Upper lobe of left lung (tissue), 6 donors: ENCODE measurements around the gene FAM53A. TPM values are rescaled to one million over a fixed set of nuclear protein-coding genes. Genes with fewer than 3 reads are reported as not detected.

Source experiments
- ATAC-seq, 2 donors: fragments of 200-7000 bp; cut with Tn5 transposase; one replicate each; pipeline ENCODE4 v1.9.1; 2022; ENCODE audit warnings: mild to moderate bottlenecking in 2 of 2, moderate library complexity in 2 of 2; ENCODE audit not compliant: low FRiP score in 2 of 2
- DNase-seq, 2 donors: peaks; one replicate each; pipeline ENCODE4 v3.0.0-alpha.2; 2019 to 2020
- H3K27ac ChIP-seq, 4 donors: fragments of 200-600 bp; sonication (generic); one replicate each; pipeline ENCODE4 v1.5.1; 2016 to 2019
- H3K27me3 ChIP-seq, 4 donors: fragments of 200-600 bp; sonication (generic); one replicate each; pipeline ENCODE4 v1.5.1; 2017 to 2019
- H3K36me3 ChIP-seq, 4 donors: fragments of 200-600 bp; sonication (generic); one replicate each; pipeline ENCODE4 v1.5.1; 2016 to 2019
- H3K4me1 ChIP-seq, 4 donors: fragments of 200-600 bp; sonication (generic); one replicate each; pipeline ENCODE4 v1.5.1; 2018 to 2019
- H3K4me3 ChIP-seq, 4 donors: fragments of 200-600 bp; sonication (generic); one replicate each; pipeline ENCODE4 v1.5.1; 2017 to 2019; ENCODE audit warnings: mild to moderate bottlenecking in 2 of 4, moderate library complexity in 1 of 4
- H3K9me3 ChIP-seq, 4 donors: fragments of 200-600 bp; sonication (generic); one replicate each; pipeline ENCODE4 v1.5.1; 2018 to 2019
- EP300 ChIP-seq, 4 donors: sonication (generic); formaldehyde crosslinking; IDR thresholded peaks; one replicate each; pipeline ENCODE4 v1.5.1; 2017; ENCODE audit warnings: antibody characterized with exemption in 4 of 4, control low read depth in 2 of 4
- POLR2A ChIP-seq, 4 donors: fragments of 450-650 bp; IDR thresholded peaks; one replicate each; pipeline ENCODE4 v1.5.1; 2016 to 2017; ENCODE audit warnings: antibody characterized with exemption in 4 of 4, mild to moderate bottlenecking in 2 of 4
- POLR2AphosphoS5 ChIP-seq, 2 donors: sonication (generic); formaldehyde crosslinking; IDR thresholded peaks; one replicate each; pipeline ENCODE4 v1.5.1; 2017; ENCODE audit warnings: antibody characterized with exemption in 2 of 2
- WGBS, 2 donors: methylation state at CpG; one replicate each; pipeline ENCODE4 v1.1.5; 2017 to 2018; 5-methylcytosine and 5-hydroxymethylcytosine counted together
- total RNA-seq, 6 donors: library from RNA; depleted of rRNA in 4 of 6; stranded (reverse); fragments of >200 nt in 4 of 6; gene quantifications; one replicate each; pipeline versions ENCODE4 v1.1.0 to v1.2.1, GENCODE V29; 2016 to 2021
- TF ChIP-seq, protein P1 (sequence below), 6 experiments: fragments of 450-650 bp in 4 of 6; fragments of 200-600 bp in 2 of 6; sonication (generic) in 2 of 6; IDR thresholded peaks; one replicate each; pipeline ENCODE4 v1.5.1; 2016 to 2019; ENCODE audit warnings: antibody characterized with exemption in 6 of 6
- donor health status: DM: no; HTN: no; CAD: no; lungs with moderate emphysema.
- donor health status: DM: no; HTN: yes; CAD: no; lungs with severe emphysema.

The FAM53A gene
- total RNA-seq, 6 donors from 2014 or later = 0.59 to 17.8 (median 2.5) TPM

DNA sequence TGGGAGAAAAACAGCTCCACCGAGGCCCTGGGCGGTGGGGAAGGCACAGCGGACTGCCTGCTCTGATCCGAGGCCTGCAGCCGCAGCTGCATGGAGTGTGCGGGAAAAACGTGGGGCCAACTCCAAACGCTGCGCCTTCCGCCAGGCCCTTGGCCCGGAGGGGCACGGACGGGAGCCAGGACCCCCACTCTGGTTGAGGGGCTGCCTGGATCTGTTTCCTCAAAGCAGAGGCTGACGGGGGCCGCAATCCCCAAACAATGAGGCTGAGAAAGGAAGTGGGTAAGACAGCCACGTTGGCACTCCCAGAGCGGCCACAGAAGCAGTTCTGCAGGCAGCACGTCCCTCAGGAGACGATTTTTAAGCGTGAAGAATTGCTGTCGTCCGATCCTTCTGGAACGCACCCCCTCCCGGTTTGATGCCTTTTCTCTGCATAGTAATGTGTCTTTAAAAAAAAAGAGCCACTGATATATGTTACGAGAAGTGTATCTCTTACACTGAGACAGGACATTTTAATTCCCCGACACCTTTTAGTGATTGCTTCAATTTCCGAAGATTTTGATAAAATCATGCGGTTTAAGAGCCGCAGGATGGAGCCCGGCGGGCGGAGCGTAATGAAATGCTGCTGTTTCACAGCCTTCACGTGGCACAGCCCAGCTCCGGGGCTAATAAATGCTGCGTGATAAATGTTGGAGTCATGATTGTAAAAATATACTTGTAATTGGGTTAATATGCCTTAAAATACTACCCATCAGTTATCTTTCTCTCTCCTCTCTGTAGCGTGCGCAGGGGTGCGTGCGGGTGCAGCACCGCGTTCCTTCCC, 85.7 kb downstream of the FAM53A start:
- Histone ChIP-seq H3K36me3 (no peaks in the 10 kb centered on the region), H3K4me1 (no peaks in the 10 kb centered on the region), H3K4me3 (no peak overlapping the region), H3K27me3 (no peaks in the 10 kb centered on the region), H3K9me3 (no peaks in the 10 kb centered on the region), H3K27ac (no peak overlapping the region)
- DNase-seq (peak in 1 of 2 donors; percentile 82), ATAC-seq (no peak)
- 84 to 90% methylated on average over 35 to 41 of the region's 42 CpGs for WGBS, 2 donors
- TF ChIP-seq, protein P1, sequence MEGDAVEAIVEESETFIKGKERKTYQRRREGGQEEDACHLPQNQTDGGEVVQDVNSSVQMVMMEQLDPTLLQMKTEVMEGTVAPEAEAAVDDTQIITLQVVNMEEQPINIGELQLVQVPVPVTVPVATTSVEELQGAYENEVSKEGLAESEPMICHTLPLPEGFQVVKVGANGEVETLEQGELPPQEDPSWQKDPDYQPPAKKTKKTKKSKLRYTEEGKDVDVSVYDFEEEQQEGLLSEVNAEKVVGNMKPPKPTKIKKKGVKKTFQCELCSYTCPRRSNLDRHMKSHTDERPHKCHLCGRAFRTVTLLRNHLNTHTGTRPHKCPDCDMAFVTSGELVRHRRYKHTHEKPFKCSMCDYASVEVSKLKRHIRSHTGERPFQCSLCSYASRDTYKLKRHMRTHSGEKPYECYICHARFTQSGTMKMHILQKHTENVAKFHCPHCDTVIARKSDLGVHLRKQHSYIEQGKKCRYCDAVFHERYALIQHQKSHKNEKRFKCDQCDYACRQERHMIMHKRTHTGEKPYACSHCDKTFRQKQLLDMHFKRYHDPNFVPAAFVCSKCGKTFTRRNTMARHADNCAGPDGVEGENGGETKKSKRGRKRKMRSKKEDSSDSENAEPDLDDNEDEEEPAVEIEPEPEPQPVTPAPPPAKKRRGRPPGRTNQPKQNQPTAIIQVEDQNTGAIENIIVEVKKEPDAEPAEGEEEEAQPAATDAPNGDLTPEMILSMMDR (IDR thresholded peaks at IDR 0.05) = no peak
- no peak for TF ChIP-seq EP300 (IDR thresholded peaks at IDR 0.05)

DNA sequence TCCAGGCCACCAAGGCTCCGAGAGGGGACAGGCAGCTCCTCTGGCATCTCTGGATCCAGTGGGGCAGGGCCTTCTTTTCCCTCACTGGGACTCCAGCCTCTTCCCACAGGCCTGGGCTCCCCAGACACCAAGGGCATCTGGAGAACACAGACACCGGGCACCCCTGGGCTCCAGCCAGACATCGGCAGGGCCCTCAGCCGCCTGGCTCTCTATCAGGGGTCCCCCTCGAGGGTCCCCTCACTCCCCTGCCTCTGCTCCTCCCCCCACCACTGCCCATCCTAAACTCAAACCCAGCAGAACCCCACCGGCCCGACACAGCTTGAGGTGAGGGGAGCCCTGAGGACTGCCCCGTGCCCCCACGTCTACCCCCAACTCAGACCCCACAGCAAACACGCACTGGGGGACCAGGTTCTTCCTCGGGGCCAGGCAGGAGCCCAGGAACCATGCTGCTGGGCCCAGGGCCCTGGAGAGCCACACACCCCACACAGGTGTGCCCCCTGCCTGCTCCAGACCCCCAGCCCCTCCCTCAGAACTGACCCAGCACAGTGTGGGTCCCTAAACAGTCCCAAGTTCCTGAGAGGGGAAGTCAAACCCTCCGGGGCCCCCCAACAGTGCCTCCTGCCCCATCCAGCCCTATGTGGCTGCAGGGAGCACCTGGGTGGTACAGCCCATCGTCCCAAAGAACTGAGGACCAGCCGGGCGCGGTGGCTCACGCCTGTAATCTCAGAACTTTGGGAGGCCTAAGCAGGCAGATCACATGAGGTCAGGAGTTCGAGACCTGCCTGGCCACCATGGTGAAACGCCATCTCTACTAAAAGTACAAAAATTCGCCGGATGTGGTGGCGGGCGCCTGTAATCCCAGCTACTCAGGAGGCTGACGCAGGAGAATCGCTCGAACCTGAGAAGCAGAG, 86.8 kb downstream of the FAM53A start:
- TF ChIP-seq POLR2AphosphoS5 (IDR thresholded peaks at IDR 0.05) = no peak
- TF ChIP-seq, protein P1 (IDR thresholded peaks at IDR 0.05) = no peak
- no peak for TF ChIP-seq POLR2A (IDR thresholded peaks at IDR 0.05)
- no peak for TF ChIP-seq EP300 (IDR thresholded peaks at IDR 0.05)
- peaks cover 0 to 4% (median 0%) of the 10 kb centered on the region in 4 donors for H3K9me3 ChIP-seq

DNA sequence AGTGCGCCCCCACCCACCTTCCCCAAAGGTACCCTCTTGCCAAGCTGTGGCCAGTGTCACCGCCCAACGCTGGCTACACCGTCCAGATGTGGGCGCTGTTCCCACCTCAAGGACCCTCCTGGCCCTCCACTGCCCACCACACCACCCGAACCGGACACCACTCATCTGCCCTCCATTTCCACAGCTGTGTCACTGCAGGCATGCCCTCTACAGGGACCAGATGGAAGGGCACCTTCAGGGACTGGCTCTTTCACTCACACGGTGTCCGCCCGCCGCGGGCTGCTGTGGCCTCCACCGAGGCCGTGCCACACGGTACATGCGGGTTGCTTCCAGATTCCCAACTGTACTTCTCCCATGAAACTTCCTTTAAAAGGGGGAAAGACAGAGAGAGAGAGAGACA, 87.7 kb downstream of the FAM53A start:
- DNase-seq (peak in 1 of 2 donors; percentile 61), ATAC-seq (no peak)
- Histone ChIP-seq H3K27ac (no peak overlapping the region), H3K9me3 (peaks cover 0 to 7% (median 3%) of the 10 kb centered on the region in 4 donors), H3K36me3 (no peaks in the 10 kb centered on the region), H3K27me3 (no peaks in the 10 kb centered on the region), H3K4me3 (no peak overlapping the region), H3K4me1 (no peaks in the 10 kb centered on the region)
- WGBS, 2 donors = 89 to 90% methylated on average over 16 of the region's 16 CpGs
- TF ChIP-seq EP300 (IDR thresholded peaks at IDR 0.05) (no peak), POLR2AphosphoS5 (IDR thresholded peaks at IDR 0.05) (no peak), POLR2A (IDR thresholded peaks at IDR 0.05) (no peak)
- TF ChIP-seq, protein P1 (IDR thresholded peaks at IDR 0.05) = no peak

More for the DNA sequence above, 86.8 kb downstream of the FAM53A start:
- H3K27ac ChIP-seq = no peak overlapping the region
- no peaks in the 10 kb centered on the region for H3K36me3 ChIP-seq
- no peak overlapping the region for H3K4me3 ChIP-seq
- no peaks in the 10 kb centered on the region for H3K4me1 ChIP-seq
- 93 to 94% methylated on average over 13 to 25 of the region's 26 CpGs for WGBS, 2 donors
- no peak for ATAC-seq
- DNase-seq = peak in 1 of 2 donors; percentile 47
- H3K27me3 ChIP-seq = no peaks in the 10 kb centered on the region

DNA sequence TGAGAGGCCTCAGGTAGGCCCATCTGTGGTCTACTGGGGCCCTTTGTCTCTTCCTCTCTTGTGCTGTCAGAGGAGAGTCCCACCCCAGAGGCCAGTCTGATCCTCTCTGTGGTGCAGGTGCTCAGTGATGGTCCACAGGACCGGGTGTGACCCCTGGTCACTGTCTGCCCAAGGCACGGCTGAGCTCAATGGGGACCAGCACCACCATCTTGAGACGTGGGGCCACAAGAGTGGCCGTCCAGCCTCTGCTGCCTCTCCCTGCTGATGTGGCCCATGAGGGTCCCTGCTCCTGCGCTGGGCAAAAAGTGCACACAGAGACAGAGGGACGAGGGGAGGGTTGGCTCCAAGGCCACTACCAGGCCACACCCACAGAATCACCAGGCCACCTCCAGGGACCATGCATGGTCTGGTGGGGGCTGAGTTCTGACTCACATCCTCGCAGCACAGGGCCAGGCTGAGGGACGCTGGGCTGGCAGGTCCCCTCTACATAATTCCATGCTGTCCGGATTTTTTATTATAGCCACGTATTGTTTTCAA, 88.3 kb downstream of the FAM53A start:
- TF ChIP-seq EP300 (IDR thresholded peaks at IDR 0.05) = no peak
- TF ChIP-seq, protein P1 (IDR thresholded peaks at IDR 0.05) = no peak
- TF ChIP-seq POLR2AphosphoS5 (IDR thresholded peaks at IDR 0.05) = no peak
- no peak for TF ChIP-seq POLR2A (IDR thresholded peaks at IDR 0.05)
- Histone ChIP-seq H3K27me3 (no peaks in the 10 kb centered on the region), H3K36me3 (no peaks in the 10 kb centered on the region), H3K4me3 (no peak overlapping the region), H3K27ac (no peak overlapping the region), H3K9me3 (peaks cover 4 to 12% (median 8%) of the 10 kb centered on the region in 4 donors), H3K4me1 (no peaks in the 10 kb centered on the region)
- WGBS, 2 donors = 93 to 95% methylated on average over 5 to 6 of the region's 10 CpGs
- ATAC-seq (no peak), DNase-seq (peak in 1 of 2 donors; percentile 38)
